K562 (cell line): ENCODE data around the gene UBASH3A. TPM values are rescaled to one million over a fixed set of nuclear protein-coding genes. Genes with fewer than 3 reads are reported as not detected.

Source experiments
- ATAC-seq: fragments of 200-7000 bp; cut with Tn5 transposase; 3 replicates; pipeline ENCODE4 v1.9.1; 2020; ENCODE audit warnings: moderate library complexity
- BruUV-seq: library from RNA; stranded (reverse); fragments of 400-500 nt; replicated peaks from 2 replicates; lab custom pipeline; 2021; lab: Mats Ljungman, UMichigan
- CTCF ChIA-PET: fragments of 300-600 bp; formaldehyde crosslinking; extraction: SDS; loops from one replicate; lab custom pipeline; 2021; ENCODE audit warnings: low intra/inter-chr PET ratio; lab: Yijun Ruan, JAX
- POLR2A ChIA-PET: fragments of 300-600, 350-650 bp; sonication (Branson Sonifier 250); formaldehyde crosslinking; extraction: SDS; loops from one replicate; lab custom pipeline; 2021; ENCODE audit warnings: antibody characterized with exemption, inconsistent platforms; lab: Yijun Ruan, JAX
- DNase-seq, 4 experiments: peaks; one replicate each; pipeline versions ENCODE4 v3.0.0 to v3.0.0-alpha.2; 2011 to 2018; ENCODE audit warnings: low spot score in 3 of 4, mixed read lengths in 3 of 4; ENCODE audit errors: extremely low read depth in 1 of 4
- FAIRE-seq: peaks from 2 replicates; lab custom pipeline; 2011; peaks lifted over from hg19 to GRCh38; lab: Jason Lieb, UNC
- H2AFZ ChIP-seq: 2 replicates; pipeline ENCODE4 v1.6.0; 2011; ENCODE audit warnings: low read depth, low read length, control low read depth, inconsistent platforms
- H3K27ac ChIP-seq: fragments of 200-600 bp; 3 replicates; pipeline ENCODE4 v1.8.0; 2011; ENCODE audit warnings: low read depth, mild to moderate bottlenecking, control low read depth, inconsistent platforms, low read length, moderate library complexity, mixed read lengths; ENCODE audit errors: extremely low read depth
- H3K27me3 ChIP-seq, 2 experiments: fragments of 300-600 bp in 1 of 2; 2 replicates in 1 of 2; 3 replicates in 1 of 2; pipeline versions ENCODE4 v1.6.0 to v1.8.0; 2011; ENCODE audit warnings: inconsistent platforms in 2 of 2, low read length in 2 of 2, mild to moderate bottlenecking in 1 of 2, mixed read lengths in 1 of 2, moderate library complexity in 1 of 2; ENCODE audit not compliant: control insufficient read depth in 2 of 2, insufficient read depth in 2 of 2
- H3K36me3 ChIP-seq: fragments of 300-600 bp; 3 replicates; pipeline ENCODE4 v1.8.0; 2011; ENCODE audit warnings: mild to moderate bottlenecking, low read length, inconsistent platforms; ENCODE audit not compliant: control insufficient read depth, insufficient read depth
- H3K4me1 ChIP-seq, 2 experiments: fragments of 200-600 bp in 1 of 2; replicated peaks in 1 of 2; 2 replicates in 1 of 2; 3 replicates in 1 of 2; pipeline versions ENCODE4 v1.5.1 to v1.8.0; 2011; ENCODE audit warnings: inconsistent platforms in 2 of 2, low read length in 2 of 2, mild to moderate bottlenecking in 1 of 2, mixed read lengths in 1 of 2, moderate library complexity in 1 of 2; ENCODE audit not compliant: control insufficient read depth in 2 of 2, insufficient read depth in 2 of 2
- H3K4me2 ChIP-seq: 2 replicates; pipeline ENCODE4 v1.6.1; 2011; ENCODE audit warnings: low read length, control low read depth, inconsistent platforms, mixed read lengths; ENCODE audit not compliant: insufficient read depth
- H3K4me3 ChIP-seq: fragments of 200-600 bp; sonication (generic), shearing (Covaris generic); 2 replicates; pipeline ENCODE4 v1.5.1; 2016; ENCODE audit warnings: control low read depth, inconsistent platforms
- H3K79me2 ChIP-seq: fragments of 200-600 bp; 3 replicates; pipeline ENCODE4 v1.8.0; 2011; ENCODE audit warnings: low read length, inconsistent platforms; ENCODE audit not compliant: control insufficient read depth, insufficient read depth
- H3K9ac ChIP-seq, 2 experiments: 2 replicates each; pipeline versions ENCODE4 v1.6.0 to v1.6.1; 2011; ENCODE audit warnings: low read depth in 2 of 2, low read length in 2 of 2, control low read depth in 1 of 2, inconsistent platforms in 1 of 2, mild to moderate bottlenecking in 1 of 2, mixed read lengths in 1 of 2; ENCODE audit not compliant: insufficient read depth in 1 of 2
- H3K9me1 ChIP-seq: one replicate; pipeline ENCODE4 v1.6.0; 2011; ENCODE audit warnings: inconsistent platforms, mild to moderate bottlenecking, low read length, moderate library complexity; ENCODE audit not compliant: control insufficient read depth, insufficient read depth
- H3K9me3 ChIP-seq: replicated peaks from 2 replicates; pipeline ENCODE4 v1.5.1; 2011; ENCODE audit warnings: low read depth, low read length, inconsistent platforms; ENCODE audit not compliant: control insufficient read depth, insufficient read depth
- H4K20me1 ChIP-seq: replicated peaks from 2 replicates; pipeline ENCODE4 v1.6.1; 2011; ENCODE audit warnings: low read length, inconsistent platforms, mixed read lengths; ENCODE audit not compliant: control insufficient read depth, insufficient read depth
- ARHGAP35 ChIP-seq: fragments of 450-650 bp; IDR thresholded peaks from 2 replicates; pipeline ENCODE4 v1.6.1; 2018; ENCODE audit not compliant: partially characterized antibody
- COPS2 ChIP-seq: fragments of 450-650 bp; conservative IDR thresholded peaks from 2 replicates; pipeline ENCODE4 v1.6.1; 2016; ENCODE audit warnings: mild to moderate bottlenecking, moderate library complexity
- ELK1 ChIP-seq: sonication (generic); formaldehyde crosslinking; IDR thresholded peaks from 2 replicates; pipeline ENCODE4 v1.8.1; 2022; ENCODE audit warnings: missing genetic modification reagents
- ILK ChIP-seq: fragments of 450-650 bp; IDR thresholded peaks from 2 replicates; pipeline ENCODE4 v1.6.1; 2016; ENCODE audit warnings: missing genetic modification characterization, low read depth, mild to moderate bottlenecking, missing compliant biosample characterization, moderate library complexity, borderline replicate concordance
- L3MBTL2 ChIP-seq: fragments of 450-650 bp; IDR thresholded peaks from 2 replicates; pipeline ENCODE4 v1.6.1; 2016; ENCODE audit warnings: mild to moderate bottlenecking, moderate library complexity
- MYBL2 ChIP-seq, 2 experiments: fragments of 450-650 bp in 1 of 2; sonication (generic) in 1 of 2; formaldehyde crosslinking in 1 of 2; IDR thresholded peaks; 2 replicates each; pipeline versions ENCODE4 v1.6.1 to v1.8.1; 2017 to 2022; ENCODE audit warnings: borderline replicate concordance in 1 of 2, inconsistent platforms in 1 of 2, low read depth in 1 of 2, mild to moderate bottlenecking in 1 of 2, missing genetic modification reagents in 1 of 2, moderate library complexity in 1 of 2
- PHB2 ChIP-seq: fragments of 450-650 bp; IDR thresholded peaks from 2 replicates; pipeline ENCODE4 v1.6.1; 2017; ENCODE audit warnings: low read depth
- RREB1 ChIP-seq: fragments of 250-450 bp; sonication (Bioruptor Pico); IDR thresholded peaks from 2 replicates; pipeline ENCODE4 v1.4.0; 2020
- SMAD3 ChIP-seq: fragments of 450-650 bp; formaldehyde crosslinking; conservative IDR thresholded peaks from 2 replicates; pipeline ENCODE4 v1.4.0; 2020; ENCODE audit warnings: mild to moderate bottlenecking
- SMARCA5 ChIP-seq: fragments of 450-650 bp; IDR thresholded peaks from 2 replicates; pipeline ENCODE4 v1.6.1; 2016
- SREBF2 ChIP-seq: sonication (generic); formaldehyde crosslinking; IDR thresholded peaks from 2 replicates; pipeline ENCODE4 v1.4.0; 2020; ENCODE audit warnings: mild to moderate bottlenecking, missing genetic modification reagents
- TCFL5 ChIP-seq: fragments of 250-450 bp; sonication (Bioruptor Pico); conservative IDR thresholded peaks from 2 replicates; pipeline ENCODE4 v1.6.1; 2021; ENCODE audit warnings: mild to moderate bottlenecking, moderate library complexity, matching md5 sums
- XRCC3 ChIP-seq: fragments of 450-650 bp; IDR thresholded peaks from 2 replicates; pipeline ENCODE4 v1.6.1; 2017; ENCODE audit warnings: mild to moderate bottlenecking, moderate library complexity
- ZKSCAN3 ChIP-seq: fragments of 250-450 bp; sonication (Bioruptor Pico); IDR thresholded peaks from 2 replicates; pipeline ENCODE4 v1.4.0; 2020
- ZNF282 ChIP-seq: sonication (generic); formaldehyde crosslinking; IDR thresholded peaks from 2 replicates; pipeline ENCODE4 v1.8.1; 2023; ENCODE audit warnings: missing genetic modification reagents
- ZNF668 ChIP-seq: fragments of 250-450 bp; sonication (Bioruptor Pico); IDR thresholded peaks from 2 replicates; pipeline ENCODE4 v1.8.0; 2022; ENCODE audit warnings: mild to moderate bottlenecking, inconsistent platforms
- WGBS: fragments of 100-300 bp; shearing (Covaris generic); methylation state at CpG from one replicate; pipeline ENCODE4 v1.1.6; 2016; ENCODE audit warnings: low coverage, mixed read lengths; ENCODE audit not compliant: insufficient coverage; ENCODE audit errors: missing lambda C conversion rate; 5-methylcytosine and 5-hydroxymethylcytosine counted together
- in situ Hi-C: fragments of 300-500 bp; cut with MboI; formaldehyde crosslinking; loops from 4 replicates; pipeline ENCODE4 v1.15.0; 2018; ENCODE audit warnings: inconsistent platforms, mixed read lengths
- intact Hi-C: fragments of 100-400 bp; cut with micrococcal nuclease; formaldehyde crosslinking; loops from 2 replicates; pipeline ENCODE4 v1.14.2; 2022
- polyA plus RNA-seq, 8 experiments: library from polyadenylated mRNA; depleted of rRNA in 4 of 8; stranded (reverse) in 5 of 8; unstranded in 3 of 8; fragments of >200 nt; fragmentation: Nextera tagmentation in 2 of 8; fragmentation: Illumina TruSeq in 1 of 8; extraction: Ambion mirVana in 2 of 8; extraction: Trizol in 1 of 8; gene quantifications; 2 replicates each; pipeline versions ENCODE4 v1.2.1 to v1.2.3, GENCODE V29; 2011 to 2014; ENCODE audit warnings: inconsistent platforms in 1 of 8, missing spikeins in 1 of 8
- total RNA-seq, 7 experiments: library from RNA; depleted of rRNA in 6 of 7; stranded (reverse); fragments of >200 nt in 6 of 7; fragmentation: Illumina TruSeq in 2 of 7; extraction: Trizol in 2 of 7; gene quantifications; 2 replicates each; pipeline versions ENCODE4 v1.2.1 to v1.2.3, GENCODE V29; 2011 to 2021; ENCODE audit warnings: low replicate concordance in 1 of 7

Gene UBASH3A
- total and polyA plus RNA-seq, 9 of the 15 experiments (the other 6 are each of a cell fraction or from before 2014, with no cell fraction given) = 0.23 to 1.8 (median 1.1) TPM

GRCh38 chr21:42378418-42378817 is 25.3 kb upstream of the UBASH3A start:
- FAIRE-seq = no peak
- Histone ChIP-seq H3K27ac (no peak overlapping the region), H3K4me1 (peaks cover 0 to 14% of the 10 kb centered on the region in 2 experiments; a peak in 3 of 5 replicates), H3K9me3 (no peaks in the 10 kb centered on the region), H2AFZ (no peak overlapping the region), H3K4me3 (no peak overlapping the region), H3K36me3 (no peaks in the 10 kb centered on the region), H3K4me2 (no peak overlapping the region), H3K27me3 (peaks cover 13 to 63% of the 10 kb centered on the region in 2 experiments), H3K9me1 (no peaks in the 10 kb centered on the region), H3K79me2 (no peaks in the 10 kb centered on the region), H4K20me1 (peaks cover 7% of the 10 kb centered on the region; the same call in 1 of the 2 replicates), H3K9ac (0 out of 4 replicates have a peak overlapping the region, but pooled peaks of 1 of the 2 experiments have one; percentile 7)
- no peak for ATAC-seq
- intact Hi-C loops = no loop called here
- CTCF ChIA-PET = no interaction called here
- WGBS = 11% methylated on average over 8 of the region's 8 CpGs
- in situ Hi-C loops = loop anchor here (5.0 kb wide), 1 partner anchor 69 kb away; no protein-coding TSS in a partner anchor
- no peak for DNase-seq
- BruUV-seq = no TSS peak
- POLR2A ChIA-PET = interaction anchor here (0.7 to 2.7 kb wide), 3 partner anchors 9 to 245 kb away, joined by 3 to 9 read pairs (median 5); partner anchors contain the start of gene UBASH3A
- TF ChIP-seq ELK1 (no peak), ZNF282 (CRISPR knock-in tag) (no peak), RREB1 (CRISPR knock-in tag) (no peak), COPS2 (no peak), ZKSCAN3 (CRISPR knock-in tag) (no peak), ILK (no peak), ZNF668 (CRISPR knock-in tag) (no peak), PHB2 (no peak), MYBL2 (IDR thresholded peaks at IDR 0.05; ENCODE audit: low read depth) (no peak), MYBL2 (CRISPR knock-in tag; IDR thresholded peaks at IDR 0.05; ENCODE audit: borderline replicate concordance) (no peak), SREBF2 (CRISPR knock-in tag) (no peak), L3MBTL2 (no peak), TCFL5 (no peak), SMARCA5 (no peak), SMAD3 (no peak), XRCC3 (no peak), ARHGAP35 (no peak)
